Transverse colon (tissue), 4 donors: ENCODE data around the gene FUZ.

Experiments used
- EP300 ChIP-seq: sonication (generic); formaldehyde crosslinking; IDR thresholded peaks from one replicate; pipeline ENCODE4 v1.6.1; 2017; ENCODE audit warnings: antibody characterized with exemption, low read depth
- POLR2A ChIP-seq: fragments of 450-650 bp; IDR thresholded peaks from one replicate; pipeline ENCODE4 v1.6.1; 2016; ENCODE audit warnings: antibody characterized with exemption, mild to moderate bottlenecking, moderate library complexity
- POLR2AphosphoS5 ChIP-seq, 3 donors: sonication (generic); formaldehyde crosslinking; IDR thresholded peaks; one replicate each; pipeline ENCODE4 v1.6.1; 2016; ENCODE audit warnings: antibody characterized with exemption in 3 of 3
- TF ChIP-seq, protein P1 (sequence below), 5 experiments: fragments of 200-600 bp in 3 of 5; fragments of 450-650 bp in 2 of 5; sonication (generic) in 3 of 5; IDR thresholded peaks; 1 replicate in 2 of 5; 2 replicates in 3 of 5; pipeline ENCODE4 v1.5.1; 2016 to 2017; ENCODE audit warnings: antibody characterized with exemption in 5 of 5, inconsistent platforms in 3 of 5, mild to moderate bottlenecking in 2 of 5, moderate library complexity in 1 of 5

- TF ChIP-seq POLR2A (no peak), EP300 (no peak), POLR2AphosphoS5 (IDR thresholded peaks at IDR 0.05) (no peak)
- TF ChIP-seq, protein P1, sequence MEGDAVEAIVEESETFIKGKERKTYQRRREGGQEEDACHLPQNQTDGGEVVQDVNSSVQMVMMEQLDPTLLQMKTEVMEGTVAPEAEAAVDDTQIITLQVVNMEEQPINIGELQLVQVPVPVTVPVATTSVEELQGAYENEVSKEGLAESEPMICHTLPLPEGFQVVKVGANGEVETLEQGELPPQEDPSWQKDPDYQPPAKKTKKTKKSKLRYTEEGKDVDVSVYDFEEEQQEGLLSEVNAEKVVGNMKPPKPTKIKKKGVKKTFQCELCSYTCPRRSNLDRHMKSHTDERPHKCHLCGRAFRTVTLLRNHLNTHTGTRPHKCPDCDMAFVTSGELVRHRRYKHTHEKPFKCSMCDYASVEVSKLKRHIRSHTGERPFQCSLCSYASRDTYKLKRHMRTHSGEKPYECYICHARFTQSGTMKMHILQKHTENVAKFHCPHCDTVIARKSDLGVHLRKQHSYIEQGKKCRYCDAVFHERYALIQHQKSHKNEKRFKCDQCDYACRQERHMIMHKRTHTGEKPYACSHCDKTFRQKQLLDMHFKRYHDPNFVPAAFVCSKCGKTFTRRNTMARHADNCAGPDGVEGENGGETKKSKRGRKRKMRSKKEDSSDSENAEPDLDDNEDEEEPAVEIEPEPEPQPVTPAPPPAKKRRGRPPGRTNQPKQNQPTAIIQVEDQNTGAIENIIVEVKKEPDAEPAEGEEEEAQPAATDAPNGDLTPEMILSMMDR (IDR thresholded peaks at IDR 0.05), result no peak
Observed at GRCh38 chr19:49776371-49776764, 36.7 kb downstream of the FUZ start.
